Measurements from ENCODE around the gene NEIL3.

Gene NEIL3

GRCh38 chr4:177371461-177371860, 61.8 kb downstream of the NEIL3 start:
- no peak overlapping the region for H3K4me2 ChIP-seq (ENCODE audit: low read depth, low read length)
- no peak for DNase-seq
- H3K4me1 ChIP-seq (ENCODE audit: low read length) = no peaks in the 10 kb centered on the region

GRCh38 chr4:177374966-177375365, 65.3 kb downstream of the NEIL3 start:
- Histone ChIP-seq H3K4me2 (ENCODE audit: low read depth, low read length) (no peak overlapping the region), H3K9me3 (replicated peaks; ENCODE audit: insufficient read depth, low read length) (no peaks in the 10 kb centered on the region), H3K9me2 (replicated peaks; ENCODE audit: insufficient read depth, low read length) (no peaks in the 10 kb centered on the region), H3K36me3 (replicated peaks; ENCODE audit: insufficient read depth, low read length) (no peaks in the 10 kb centered on the region), H3K9ac (ENCODE audit: low read length) (no peak overlapping the region), H3K4me3 (ENCODE audit: low read length) (no peak overlapping the region), H3F3A (ENCODE audit: insufficient read depth, low read length) (no peaks in the 10 kb centered on the region), H2AFZ (ENCODE audit: low read length) (no peak overlapping the region), H3K27ac (ENCODE audit: low read length) (no peak overlapping the region), H3K4me1 (ENCODE audit: low read length) (no peaks in the 10 kb centered on the region), H3K79me2 (ENCODE audit: low read length) (no peaks in the 10 kb centered on the region), H4K20me1 (ENCODE audit: insufficient read depth, low read length) (no peaks in the 10 kb centered on the region), H3K27me3 (replicated peaks; ENCODE audit: insufficient read depth, low read length) (no peaks in the 10 kb centered on the region)
- no peak for DNase-seq
- TF ChIP-seq CTCF (IDR thresholded peaks at IDR 0.05; ENCODE audit: low read length) = no peak
- no peak for TF ChIP-seq EZH2 (optimal IDR thresholded peaks at IDR 0.05; ENCODE audit: low read depth, low read length)
- no peak for TF ChIP-seq EZH2phosphoT487 (IDR thresholded peaks at IDR 0.05; ENCODE audit: low read length)

More at GRCh38 chr4:177371461-177371860, 61.8 kb downstream of the NEIL3 start:
- Histone ChIP-seq H3K9ac (ENCODE audit: low read length) (no peak overlapping the region), H3K27ac (ENCODE audit: low read length) (no peak overlapping the region), H3F3A (ENCODE audit: insufficient read depth, low read length) (no peaks in the 10 kb centered on the region), H3K4me3 (ENCODE audit: low read length) (no peak overlapping the region), H3K9me2 (replicated peaks; ENCODE audit: insufficient read depth, low read length) (no peaks in the 10 kb centered on the region), H4K20me1 (ENCODE audit: insufficient read depth, low read length) (no peaks in the 10 kb centered on the region), H2AFZ (ENCODE audit: low read length) (no peak overlapping the region), H3K27me3 (replicated peaks; ENCODE audit: insufficient read depth, low read length) (no peaks in the 10 kb centered on the region), H3K79me2 (ENCODE audit: low read length) (no peaks in the 10 kb centered on the region), H3K9me3 (replicated peaks; ENCODE audit: insufficient read depth, low read length) (no peaks in the 10 kb centered on the region), H3K36me3 (replicated peaks; ENCODE audit: insufficient read depth, low read length) (no peaks in the 10 kb centered on the region)
- TF ChIP-seq EZH2 (optimal IDR thresholded peaks at IDR 0.05; ENCODE audit: low read depth, low read length) (no peak), CTCF (IDR thresholded peaks at IDR 0.05; ENCODE audit: low read length) (no peak), EZH2phosphoT487 (IDR thresholded peaks at IDR 0.05; ENCODE audit: low read length) (no peak)

- no peak for DNase-seq
- H2AFZ ChIP-seq (ENCODE audit: low read length) = no peak overlapping the region
- no peak overlapping the region for H3K4me3 ChIP-seq (ENCODE audit: low read length)
- H4K20me1 ChIP-seq (ENCODE audit: insufficient read depth, low read length) = no peaks in the 10 kb centered on the region
- H3K9me3 ChIP-seq (replicated peaks; ENCODE audit: insufficient read depth, low read length) = no peaks in the 10 kb centered on the region
- H3K4me2 ChIP-seq (ENCODE audit: low read depth, low read length) = no peak overlapping the region
- H3K27ac ChIP-seq (ENCODE audit: low read length) = no peak overlapping the region
- H3F3A ChIP-seq (ENCODE audit: insufficient read depth, low read length) = no peaks in the 10 kb centered on the region
- no peaks in the 10 kb centered on the region for H3K79me2 ChIP-seq (ENCODE audit: low read length)
- H3K9me2 ChIP-seq (replicated peaks; ENCODE audit: insufficient read depth, low read length) = no peaks in the 10 kb centered on the region
- no peaks in the 10 kb centered on the region for H3K4me1 ChIP-seq (ENCODE audit: low read length)
- H3K9ac ChIP-seq (ENCODE audit: low read length) = no peak overlapping the region
- no peaks in the 10 kb centered on the region for H3K27me3 ChIP-seq (replicated peaks; ENCODE audit: insufficient read depth, low read length)
- H3K36me3 ChIP-seq (replicated peaks; ENCODE audit: insufficient read depth, low read length) = no peaks in the 10 kb centered on the region
- no peak for TF ChIP-seq EZH2 (optimal IDR thresholded peaks at IDR 0.05; ENCODE audit: low read depth, low read length)
- TF ChIP-seq CTCF (IDR thresholded peaks at IDR 0.05; ENCODE audit: low read length) = no peak
- no peak for TF ChIP-seq EZH2phosphoT487 (IDR thresholded peaks at IDR 0.05; ENCODE audit: low read length)
Measured at GRCh38 chr4:177375372-177375771, 65.7 kb downstream of the NEIL3 start.

All from MM.1S (cell line).